GM19452 (cell line): ENCODE results near the gene CYP2S1.
"Not testable (repeated sequence)": the region's sequence is repeated elsewhere in the genome, so short reads cannot be mapped to it uniquely, and the experiment has no call there.

Experiments used
- ATAC-seq: cut with Tn5 transposase; IDR thresholded peaks from one replicate; pipeline ENCODE4 v1.9.1; 2021; ENCODE audit not compliant: unreplicated experiment

The CYP2S1 gene

GRCh38 chr19:41192574-41193429 lies at the start of gene CYP2S1:
CYP2S1 (plus strand) TSS chr19:41193219; CDS start chr19:41193265, 46 bp downstream.
- no peak for ATAC-seq

GRCh38 chr19:41144403-41144802 lies 48.6 kb upstream of the CYP2S1 start:
- ATAC-seq: no peak

- ATAC-seq: no peak
Observed at GRCh38 chr19:41149831-41150230, 43.2 kb upstream of the CYP2S1 start.

- ATAC-seq: not testable (repeated sequence)
Observed at GRCh38 chr19:41150986-41151385, 42.0 kb upstream of the CYP2S1 start.

- no peak for ATAC-seq
Observed at GRCh38 chr19:41154060-41154459, 39.0 kb upstream of the CYP2S1 start.

- no peak for ATAC-seq
Observed at GRCh38 chr19:41156207-41156606, 36.8 kb upstream of the CYP2S1 start.

- ATAC-seq: no peak
Observed at GRCh38 chr19:41159881-41160280, 33.1 kb upstream of the CYP2S1 start.

GRCh38 chr19:41161903-41162302 lies 31.1 kb upstream of the CYP2S1 start:
- ATAC-seq: no peak

- no peak for ATAC-seq
Observed at GRCh38 chr19:41166944-41167804, 25.8 kb upstream of the CYP2S1 start.

GRCh38 chr19:41172297-41173164 lies 20.5 kb upstream of the CYP2S1 start:
- no peak for ATAC-seq

GRCh38 chr19:41174297-41174928 lies 18.6 kb upstream of the CYP2S1 start:
- ATAC-seq: no peak

GRCh38 chr19:41175801-41176777 lies 16.9 kb upstream of the CYP2S1 start:
- ATAC-seq: no peak

- ATAC-seq: not testable (repeated sequence)
Observed at GRCh38 chr19:41180173-41180572, 12.8 kb upstream of the CYP2S1 start.

- no peak for ATAC-seq
Observed at GRCh38 chr19:41186971-41187883, 5.8 kb upstream of the CYP2S1 start.

- ATAC-seq: no peak
Observed at GRCh38 chr19:41187884-41188279, 5.1 kb upstream of the CYP2S1 start.

GRCh38 chr19:41189425-41190065 lies 3.5 kb upstream of the CYP2S1 start:
- ATAC-seq: no peak

GRCh38 chr19:41193430-41194156 lies 574 bp downstream of the CYP2S1 start:
- no peak for ATAC-seq
